Skeletal muscle tissue (tissue), 4 donors: Measurements from ENCODE around the gene GRB10. TPM values are rescaled to one million over a fixed set of nuclear protein-coding genes. Genes with fewer than 3 reads are reported as not detected.

Experiments used
- H3K27ac ChIP-seq: one replicate; pipeline ENCODE4 v1.7.0; 2013; ENCODE audit warnings: mild to moderate bottlenecking, low read depth, low read length, inconsistent platforms
- H3K27me3 ChIP-seq, 3 donors: one replicate each; pipeline ENCODE4 v1.7.0; 2013; ENCODE audit warnings: low read length in 3 of 3; ENCODE audit not compliant: control insufficient read depth in 3 of 3, insufficient read depth in 3 of 3
- H3K36me3 ChIP-seq, 3 donors: one replicate each; pipeline ENCODE4 v1.7.0; 2013; ENCODE audit warnings: low read length in 3 of 3; ENCODE audit not compliant: control insufficient read depth in 3 of 3, insufficient read depth in 3 of 3
- H3K4me1 ChIP-seq, 3 donors: one replicate each; pipeline ENCODE4 v1.7.0; 2013; ENCODE audit warnings: low read length in 3 of 3, mild to moderate bottlenecking in 3 of 3; ENCODE audit not compliant: control insufficient read depth in 3 of 3, insufficient read depth in 3 of 3
- H3K4me3 ChIP-seq, 3 donors: one replicate each; pipeline ENCODE4 v1.7.0; 2013; ENCODE audit warnings: low read length in 3 of 3
- H3K9ac ChIP-seq, 3 donors: one replicate each; pipeline ENCODE4 v1.7.0; 2013; ENCODE audit warnings: low read length in 3 of 3, mild to moderate bottlenecking in 3 of 3, moderate library complexity in 2 of 3, low read depth in 1 of 3
- H3K9me3 ChIP-seq, 3 donors: one replicate each; pipeline ENCODE4 v1.7.0; 2013; ENCODE audit warnings: low read length in 3 of 3; ENCODE audit not compliant: control insufficient read depth in 3 of 3
- total RNA-seq: library from RNA; depleted of rRNA; stranded (reverse); fragments of >200 nt; gene quantifications from one replicate; pipeline ENCODE4 v1.2.3, GENCODE V29; 2014
- donor health status: Osteomylitis.

The GRB10 gene
- total RNA-seq, 1 donor from 2014 or later: 17.7 TPM

DNA sequence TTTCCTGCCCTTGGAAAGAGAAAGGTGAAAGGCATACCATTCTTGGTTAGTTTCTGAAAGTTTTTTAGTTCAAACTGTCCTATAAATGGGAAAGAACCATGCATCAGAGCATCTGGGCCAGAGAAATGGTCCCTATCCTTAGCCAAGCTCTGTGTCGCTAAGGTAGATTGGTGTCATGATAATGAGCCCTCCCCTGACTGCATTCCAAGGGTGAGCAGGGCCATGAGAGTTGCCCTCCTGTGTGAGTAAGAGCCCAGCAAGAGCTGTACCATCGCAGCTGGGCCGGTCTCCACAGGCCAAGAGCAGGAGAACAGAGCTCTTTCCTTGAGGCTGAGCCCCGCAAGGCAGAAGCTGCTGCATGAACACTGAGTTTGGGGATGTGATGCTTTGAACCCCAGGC is 30.3 kb downstream of the GRB10 start:
- no peaks in the 10 kb centered on the region for H3K9me3 ChIP-seq
- no peaks in the 10 kb centered on the region for H3K27me3 ChIP-seq
- no peak overlapping the region for H3K27ac ChIP-seq
- H3K9ac ChIP-seq: no peak overlapping the region
- H3K36me3 ChIP-seq: peaks cover 10 to 18% (median 10%) of the 10 kb centered on the region in 3 donors
- peaks cover 14 to 32% (median 30%) of the 10 kb centered on the region in 3 donors for H3K4me1 ChIP-seq
- H3K4me3 ChIP-seq: no peak overlapping the region

GRCh38 chr7:50751146-50751545 is 31.6 kb downstream of the GRB10 start:
- peaks cover 14 to 32% (median 31%) of the 10 kb centered on the region in 3 donors for H3K4me1 ChIP-seq
- H3K27me3 ChIP-seq: no peaks in the 10 kb centered on the region
- no peaks in the 10 kb centered on the region for H3K9me3 ChIP-seq
- no peak overlapping the region for H3K9ac ChIP-seq
- peaks cover 10 to 18% (median 10%) of the 10 kb centered on the region in 3 donors for H3K36me3 ChIP-seq
- H3K27ac ChIP-seq: no peak overlapping the region
- no peak overlapping the region for H3K4me3 ChIP-seq

- Histone ChIP-seq H3K27me3 (no peaks in the 10 kb centered on the region), H3K27ac (no peak overlapping the region), H3K4me1 (peaks cover 6 to 23% (median 20%) of the 10 kb centered on the region in 3 donors), H3K36me3 (peaks cover 5 to 10% (median 10%) of the 10 kb centered on the region in 3 donors), H3K9ac (no peak overlapping the region), H3K4me3 (no peak overlapping the region), H3K9me3 (no peaks in the 10 kb centered on the region)
These were observed 32.8 kb downstream of the GRB10 start for GRCh38 chr7:50749896-50750295.

DNA sequence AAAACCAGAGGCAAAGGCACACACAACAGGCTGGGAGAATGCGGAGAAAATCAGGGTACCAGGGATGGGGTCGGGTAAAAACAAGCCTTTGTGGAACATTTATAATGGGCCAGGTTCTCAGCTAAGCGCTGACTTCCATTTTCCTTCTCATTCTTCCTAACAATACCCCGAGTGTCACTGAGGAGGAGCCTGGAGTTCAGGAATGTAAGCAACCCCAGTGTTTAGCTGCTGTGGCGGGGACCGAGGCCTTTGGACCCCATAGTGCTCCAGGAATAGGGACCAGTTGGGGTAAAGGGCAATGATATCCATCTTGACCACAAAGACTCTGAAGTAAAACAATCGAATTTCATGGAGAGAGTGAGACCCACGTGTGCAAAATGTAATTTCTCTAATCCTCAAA is 34.2 kb downstream of the GRB10 start:
- no peak overlapping the region for H3K9ac ChIP-seq
- H3K4me3 ChIP-seq: no peak overlapping the region
- H3K27me3 ChIP-seq: no peaks in the 10 kb centered on the region
- peaks cover 0 to 12% (median 10%) of the 10 kb centered on the region in 3 donors for H3K4me1 ChIP-seq
- no peak overlapping the region for H3K27ac ChIP-seq
- no peaks in the 10 kb centered on the region for H3K9me3 ChIP-seq
- peaks cover 3 to 12% (median 11%) of the 10 kb centered on the region in 3 donors for H3K36me3 ChIP-seq

DNA sequence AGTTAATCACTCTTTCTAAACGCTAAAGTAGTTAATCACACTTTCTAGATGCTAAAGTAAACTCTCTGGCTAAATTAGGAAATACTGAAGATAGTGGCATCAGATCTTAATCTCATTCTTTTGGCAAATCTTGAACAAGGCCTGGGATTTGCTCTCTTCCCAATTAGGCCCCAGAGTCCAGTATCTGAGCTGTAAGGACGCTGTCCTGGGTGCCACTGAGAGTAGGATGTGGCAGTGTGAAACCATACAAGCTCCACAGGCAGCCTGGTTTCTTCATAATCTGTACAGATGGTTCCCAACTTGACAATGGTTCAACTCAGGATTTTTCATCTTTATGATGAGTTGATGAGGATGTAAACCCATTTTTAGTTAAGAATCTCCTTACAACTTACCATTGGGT is 36.9 kb downstream of the GRB10 start:
- Histone ChIP-seq H3K36me3 (peaks cover 3 to 10% (median 7%) of the 10 kb centered on the region in 3 donors), H3K9me3 (no peaks in the 10 kb centered on the region), H3K9ac (no peak overlapping the region), H3K27ac (no peak overlapping the region), H3K4me3 (no peak overlapping the region), H3K4me1 (peaks cover 0 to 5% (median 0%) of the 10 kb centered on the region in 3 donors), H3K27me3 (no peaks in the 10 kb centered on the region)

GRCh38 chr7:50745336-50745735 is 37.4 kb downstream of the GRB10 start:
- Histone ChIP-seq H3K27me3 (no peaks in the 10 kb centered on the region), H3K4me3 (no peak overlapping the region), H3K36me3 (peaks cover 3 to 7% (median 5%) of the 10 kb centered on the region in 3 donors), H3K9ac (no peak overlapping the region), H3K9me3 (no peaks in the 10 kb centered on the region), H3K27ac (no peak overlapping the region), H3K4me1 (peaks cover 0 to 5% (median 0%) of the 10 kb centered on the region in 3 donors)

GRCh38 chr7:50743893-50744292 is 38.8 kb downstream of the GRB10 start:
- H3K27me3 ChIP-seq: no peaks in the 10 kb centered on the region
- H3K9me3 ChIP-seq: no peaks in the 10 kb centered on the region
- no peak overlapping the region for H3K27ac ChIP-seq
- H3K9ac ChIP-seq: no peak overlapping the region
- H3K4me1 ChIP-seq: peaks cover 2 to 10% (median 9%) of the 10 kb centered on the region in 3 donors
- peaks cover 3 to 7% (median 3%) of the 10 kb centered on the region in 3 donors for H3K36me3 ChIP-seq
- H3K4me3 ChIP-seq: no peak overlapping the region

- Histone ChIP-seq H3K4me1 (peaks cover 2 to 10% (median 9%) of the 10 kb centered on the region in 3 donors), H3K9me3 (no peaks in the 10 kb centered on the region), H3K27ac (no peak overlapping the region)
These were observed 39.7 kb downstream of the GRB10 start for GRCh38 chr7:50743016-50743415.

GRCh38 chr7:50742401-50742800 is 40.3 kb downstream of the GRB10 start:
- no peak overlapping the region for H3K27ac ChIP-seq
- H3K9me3 ChIP-seq: no peaks in the 10 kb centered on the region
- H3K4me3 ChIP-seq: no peak overlapping the region
- no peak overlapping the region for H3K9ac ChIP-seq
- no peaks in the 10 kb centered on the region for H3K27me3 ChIP-seq
- peaks cover 0 to 3% (median 3%) of the 10 kb centered on the region in 3 donors for H3K36me3 ChIP-seq
- H3K4me1 ChIP-seq: peaks cover 2 to 10% (median 9%) of the 10 kb centered on the region in 3 donors

More at GRCh38 chr7:50743016-50743415, 39.7 kb downstream of the GRB10 start:
- no peaks in the 10 kb centered on the region for H3K27me3 ChIP-seq
- no peak overlapping the region for H3K4me3 ChIP-seq
- H3K36me3 ChIP-seq: peaks cover 0 to 7% (median 3%) of the 10 kb centered on the region in 3 donors
- no peak overlapping the region for H3K9ac ChIP-seq

GRCh38 chr7:50739744-50740435 is 42.8 kb downstream of the GRB10 start:
- Histone ChIP-seq H3K9me3 (no peaks in the 10 kb centered on the region), H3K27me3 (no peaks in the 10 kb centered on the region), H3K9ac (no peak overlapping the region), H3K4me1 (peaks cover 2 to 9% (median 5%) of the 10 kb centered on the region in 3 donors), H3K27ac (no peak overlapping the region), H3K4me3 (no peak overlapping the region), H3K36me3 (peaks cover 0 to 3% (median 3%) of the 10 kb centered on the region in 3 donors)
